ENCODE data around the gene ELOB. TPM values are rescaled to one million over a fixed set of nuclear protein-coding genes. Genes with fewer than 3 reads are reported as not detected.
A peak's percentile ranks its signal among the peaks of the same experiment; 100 is the strongest.

Gene ELOB
- total and polyA plus RNA-seq, 8 donors: 69.9 to 318 (median 101) TPM

DNA sequence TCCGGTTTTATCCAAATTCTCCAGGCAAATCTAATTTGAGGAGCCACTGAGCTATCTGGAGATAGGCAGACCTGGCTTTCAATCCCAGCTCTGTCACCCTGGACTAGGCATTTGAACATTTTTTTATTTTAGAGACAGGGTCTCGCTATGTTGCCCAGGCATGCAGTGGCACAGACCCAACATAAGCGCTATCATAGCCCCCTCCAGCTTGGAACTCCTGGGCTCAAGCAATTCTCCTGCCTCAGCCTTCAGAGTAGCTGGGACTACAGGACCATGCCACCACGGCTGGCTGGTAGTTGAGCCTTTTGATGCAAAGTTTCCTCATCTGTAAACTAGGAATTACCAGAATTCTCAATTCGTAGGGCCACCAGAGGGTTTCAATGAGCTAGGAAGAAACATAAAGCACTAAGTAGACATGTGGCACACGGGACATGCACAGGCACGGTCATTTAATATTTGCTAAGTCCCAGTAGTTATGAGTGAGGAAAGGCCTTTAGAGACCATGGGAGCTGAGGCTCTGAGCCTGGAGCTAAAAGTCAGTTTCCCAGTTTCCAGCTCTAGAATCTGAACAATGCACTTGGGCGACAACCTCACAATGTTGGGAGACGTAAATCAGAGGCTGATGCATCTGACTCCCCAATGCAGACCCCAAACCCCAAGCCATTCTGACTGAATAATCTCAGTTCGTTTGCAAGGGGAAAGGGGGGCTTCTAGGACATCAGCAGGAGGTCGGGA is 1.1 kb downstream of the ELOB start:
- Histone ChIP-seq H3K36me3 (peaks cover 0 to 12% (median 7%) of the 10 kb centered on the region in 3 donors), H3K4me1 (peaks cover 8 to 20% (median 8%) of the 10 kb centered on the region in 3 donors), H3K9me3 (no peaks in the 10 kb centered on the region), H3K27me3 (no peaks in the 10 kb centered on the region), H3K4me3 (peak overlapping the region; percentile 92 to 100 (median 99)), H3K27ac (no peak overlapping the region)
- WGBS, 2 donors: 41 to 46% methylated on average over 11 of the region's 11 CpGs
- TF ChIP-seq, protein P1, sequence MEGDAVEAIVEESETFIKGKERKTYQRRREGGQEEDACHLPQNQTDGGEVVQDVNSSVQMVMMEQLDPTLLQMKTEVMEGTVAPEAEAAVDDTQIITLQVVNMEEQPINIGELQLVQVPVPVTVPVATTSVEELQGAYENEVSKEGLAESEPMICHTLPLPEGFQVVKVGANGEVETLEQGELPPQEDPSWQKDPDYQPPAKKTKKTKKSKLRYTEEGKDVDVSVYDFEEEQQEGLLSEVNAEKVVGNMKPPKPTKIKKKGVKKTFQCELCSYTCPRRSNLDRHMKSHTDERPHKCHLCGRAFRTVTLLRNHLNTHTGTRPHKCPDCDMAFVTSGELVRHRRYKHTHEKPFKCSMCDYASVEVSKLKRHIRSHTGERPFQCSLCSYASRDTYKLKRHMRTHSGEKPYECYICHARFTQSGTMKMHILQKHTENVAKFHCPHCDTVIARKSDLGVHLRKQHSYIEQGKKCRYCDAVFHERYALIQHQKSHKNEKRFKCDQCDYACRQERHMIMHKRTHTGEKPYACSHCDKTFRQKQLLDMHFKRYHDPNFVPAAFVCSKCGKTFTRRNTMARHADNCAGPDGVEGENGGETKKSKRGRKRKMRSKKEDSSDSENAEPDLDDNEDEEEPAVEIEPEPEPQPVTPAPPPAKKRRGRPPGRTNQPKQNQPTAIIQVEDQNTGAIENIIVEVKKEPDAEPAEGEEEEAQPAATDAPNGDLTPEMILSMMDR (IDR thresholded peaks at IDR 0.05): no peak
- ATAC-seq (no peak), FAIRE-seq (no peak), DNase-seq (no peak)
- intact Hi-C loops (cut with DNase I): no loop called here

DNA sequence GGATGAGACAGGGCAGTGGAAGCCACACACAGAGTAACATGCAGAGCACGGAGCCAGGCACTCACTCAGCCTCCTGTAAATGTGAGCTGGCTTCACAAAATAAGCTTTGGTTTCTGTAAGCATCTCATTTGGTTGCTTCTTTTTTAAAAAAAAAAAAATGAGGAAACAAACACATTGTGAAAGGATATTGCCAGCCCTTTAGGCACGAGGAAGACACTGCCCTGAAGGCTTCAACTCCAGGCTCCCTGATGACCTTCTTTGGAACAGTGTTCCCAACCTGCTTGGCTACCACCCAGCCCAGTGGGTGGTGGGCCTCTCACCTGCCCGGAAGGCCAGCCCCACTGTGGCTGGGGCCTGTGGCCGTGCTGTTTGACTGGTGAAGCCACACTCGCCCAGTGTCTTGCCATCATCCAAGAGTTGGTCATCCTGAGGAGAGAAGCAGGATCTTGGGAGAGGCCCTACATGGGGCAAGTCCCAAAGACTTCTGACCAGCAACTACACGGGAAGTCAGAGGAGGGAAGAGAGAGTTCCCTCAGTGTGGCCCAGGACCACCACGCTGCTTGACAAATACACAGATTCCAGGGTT is 1.9 kb downstream of the ELOB start:
- FAIRE-seq (no peak), ATAC-seq (no peak), DNase-seq (peak in 1 of 6 donors; percentile 39)
- TF ChIP-seq, protein P1 (IDR thresholded peaks at IDR 0.05): no peak
- no peak overlapping the region for H3K27ac ChIP-seq
- peaks cover 8 to 20% (median 8%) of the 10 kb centered on the region in 3 donors for H3K4me1 ChIP-seq
- H3K4me3 ChIP-seq: no peak overlapping the region
- peaks cover 0 to 20% (median 13%) of the 10 kb centered on the region in 3 donors for H3K36me3 ChIP-seq
- 79 to 85% methylated on average over 7 of the region's 7 CpGs for WGBS, 2 donors
- no peaks in the 10 kb centered on the region for H3K9me3 ChIP-seq
- no peaks in the 10 kb centered on the region for H3K27me3 ChIP-seq
- intact Hi-C loops (cut with DNase I): no loop called here

DNA sequence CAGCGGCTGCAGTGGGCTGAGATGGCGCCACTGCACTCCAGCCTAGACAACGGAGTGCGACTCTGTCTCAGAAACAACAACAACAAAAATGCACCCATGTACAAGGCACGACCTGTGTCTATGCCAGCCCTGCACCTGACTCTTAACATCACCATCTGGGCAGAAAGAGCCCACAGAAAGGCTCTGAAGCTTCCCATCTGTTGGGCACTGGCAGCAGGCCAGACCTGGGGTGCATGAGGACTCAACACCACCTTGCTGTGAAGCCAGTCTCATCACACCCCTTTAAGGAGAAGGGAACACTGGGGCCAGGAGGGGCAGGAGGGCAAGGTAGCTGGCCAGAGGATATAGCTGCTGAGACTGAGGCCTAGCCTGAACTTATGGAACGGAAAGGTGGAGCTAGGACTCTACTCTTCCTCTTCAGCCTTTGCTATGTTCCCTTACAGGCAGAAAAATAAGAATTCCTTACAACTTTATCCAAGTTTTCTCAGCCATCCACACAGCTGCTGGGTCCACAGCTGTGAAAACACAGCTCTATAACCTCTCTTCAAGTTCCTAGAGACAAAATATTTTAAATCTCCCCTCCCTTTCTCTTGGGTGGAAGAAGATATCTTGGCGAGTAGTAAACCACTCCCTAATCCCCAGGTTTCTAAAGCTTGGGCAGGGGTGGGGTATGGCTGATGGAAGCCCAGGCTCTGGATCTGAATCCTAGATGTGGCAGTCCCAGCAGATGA is 2.8 kb downstream of the ELOB start:
- no peaks in the 10 kb centered on the region for H3K9me3 ChIP-seq
- ATAC-seq (no peak), DNase-seq (peak in 1 of 6 donors; percentile 20), FAIRE-seq (no peak)
- TF ChIP-seq, protein P1 (IDR thresholded peaks at IDR 0.05): no peak
- no peaks in the 10 kb centered on the region for H3K27me3 ChIP-seq
- H3K27ac ChIP-seq: no peak overlapping the region
- no peak overlapping the region for H3K4me3 ChIP-seq
- intact Hi-C loops (cut with DNase I): no loop called here
- WGBS, 2 donors: 73 to 80% methylated on average over 7 of the region's 7 CpGs
- peaks cover 0 to 29% (median 22%) of the 10 kb centered on the region in 3 donors for H3K36me3 ChIP-seq
- H3K4me1 ChIP-seq: peaks cover 8 to 20% (median 8%) of the 10 kb centered on the region in 3 donors

DNA sequence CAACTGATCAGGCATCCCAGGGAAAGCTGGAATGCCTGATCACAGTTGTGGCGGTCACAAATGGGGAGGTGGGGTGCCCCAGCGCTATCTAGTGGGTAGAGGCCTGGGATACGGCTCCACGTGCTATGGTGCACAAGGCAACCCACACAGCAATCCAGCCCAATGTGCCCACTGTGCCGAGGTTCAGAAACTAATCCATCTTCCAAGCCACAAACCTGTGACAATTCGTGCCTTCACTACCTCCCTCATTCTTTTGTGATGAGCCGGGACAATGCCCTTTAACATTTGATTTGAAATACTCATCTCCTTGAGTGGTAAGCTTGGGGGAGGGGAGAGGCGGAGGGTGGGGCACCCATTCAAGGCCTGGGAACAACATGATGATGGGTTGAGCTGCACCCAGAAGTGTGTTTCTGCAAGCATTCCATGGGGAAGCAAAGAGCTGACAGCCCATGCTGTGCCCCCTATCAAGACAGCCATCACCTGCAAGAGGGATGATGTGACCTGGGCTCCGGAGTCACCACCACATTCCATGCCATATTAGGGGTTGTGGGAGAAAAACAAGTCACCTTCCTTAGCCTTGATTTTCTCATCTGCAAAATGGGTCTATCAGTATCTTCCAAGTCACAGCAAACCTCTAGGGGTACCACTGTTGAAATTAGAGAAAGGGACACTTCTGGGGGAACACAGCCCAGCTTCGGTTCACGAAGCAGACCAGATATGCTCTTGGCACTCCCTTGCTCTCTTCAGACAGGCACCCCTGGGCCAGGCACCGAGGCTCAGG is 3.7 kb downstream of the ELOB start:
- ATAC-seq (no peak), DNase-seq (no peak), FAIRE-seq (no peak)
- no peaks in the 10 kb centered on the region for H3K9me3 ChIP-seq
- H3K36me3 ChIP-seq: peaks cover 4 to 38% (median 32%) of the 10 kb centered on the region in 3 donors
- intact Hi-C loops (cut with DNase I): no loop called here
- TF ChIP-seq, protein P1 (IDR thresholded peaks at IDR 0.05): no peak
- no peak overlapping the region for H3K4me3 ChIP-seq
- H3K27me3 ChIP-seq: no peaks in the 10 kb centered on the region
- peaks cover 8 to 16% (median 8%) of the 10 kb centered on the region in 3 donors for H3K4me1 ChIP-seq
- H3K27ac ChIP-seq: no peak overlapping the region
- WGBS, 2 donors: 84% methylated on average over 12 of the region's 12 CpGs
